T-cell (primary cell): ENCODE measurements around the gene RCAN3. TPM values are rescaled to one million over a fixed set of nuclear protein-coding genes. Genes with fewer than 3 reads are reported as not detected.

ENCODE experiments used
- ATAC-seq, 4 experiments: fragments of 200-7000 bp in 3 of 4; fragments of 150-1000 bp in 1 of 4; cut with Tn5 transposase; replicated peaks in 1 of 4; 1 replicate in 3 of 4; 2 replicates in 1 of 4; pipeline ENCODE4 v1.10.0; 2021; ENCODE audit warnings: moderate library complexity in 3 of 4, mild to moderate bottlenecking in 2 of 4, moderate number of reproducible peaks in 1 of 4
- CTCF ChIA-PET, 2 donors: fragments of 300-600 bp; sonication (Branson Sonifier 250); formaldehyde crosslinking; loops; one replicate each; lab custom pipeline; 2022; ENCODE audit warnings: antibody characterized with exemption in 2 of 2; lab: Charles Lee
- POLR2A ChIA-PET, 2 donors: fragments of 300-600 bp; sonication (Branson Sonifier 250); formaldehyde crosslinking; loops; one replicate each; lab custom pipeline; 2022; ENCODE audit warnings: antibody characterized with exemption in 2 of 2; lab: Charles Lee
- DNase-seq, 35 experiments: peaks; one replicate each; pipeline versions ENCODE4 v3.0.0 to v3.0.0-alpha.2; 2013 to 2023
- H3K27ac ChIP-seq: one replicate; pipeline ENCODE4 v1.5.1; 2013; ENCODE audit warnings: low read length
- H3K27me3 ChIP-seq, 2 experiments: replicated peaks in 1 of 2; 1 replicate in 1 of 2; 2 replicates in 1 of 2; pipeline versions ENCODE4 v1.6.1 to v1.7.0; 2013; ENCODE audit warnings: low read length in 1 of 2, mixed read lengths in 1 of 2; ENCODE audit not compliant: control insufficient read depth in 2 of 2, insufficient read depth in 2 of 2; ENCODE audit errors: extremely low read depth in 1 of 2
- H3K36me3 ChIP-seq, 2 donors: 1 replicate in 1 of 2; 2 replicates in 1 of 2; pipeline versions ENCODE4 v1.6.1 to v1.7.0; 2013; ENCODE audit warnings: low read length in 1 of 2; ENCODE audit not compliant: control insufficient read depth in 2 of 2, insufficient read depth in 1 of 2; ENCODE audit errors: extremely low read depth in 1 of 2
- H3K4me1 ChIP-seq, 2 experiments: 1 replicate in 1 of 2; 2 replicates in 1 of 2; pipeline versions ENCODE4 v1.6.1 to v1.7.0; 2013; ENCODE audit warnings: low read length in 2 of 2, mixed read lengths in 1 of 2; ENCODE audit not compliant: insufficient read depth in 2 of 2, control insufficient read depth in 1 of 2; ENCODE audit errors: extremely low read depth in 1 of 2
- H3K4me3 ChIP-seq, 2 donors: 1 replicate in 1 of 2; 2 replicates in 1 of 2; pipeline versions ENCODE4 v1.5.1 to v1.7.0; 2013; ENCODE audit warnings: mild to moderate bottlenecking in 2 of 2, low read length in 1 of 2, moderate library complexity in 1 of 2; ENCODE audit not compliant: control insufficient read depth in 1 of 2; ENCODE audit errors: extremely low read depth in 1 of 2
- H3K9me3 ChIP-seq: 2 replicates; pipeline ENCODE4 v1.7.0; 2013
- H3K27ac Mint-ChIP-seq, 2 donors: one replicate each; pipeline ENCODE4 v1.8.0; 2020 to 2021; ENCODE audit warnings: mild to moderate bottlenecking in 2 of 2, mixed read lengths in 2 of 2
- H3K27me3 Mint-ChIP-seq, 2 donors: one replicate each; pipeline ENCODE4 v1.8.0; 2021 to 2022; ENCODE audit warnings: mixed read lengths in 2 of 2
- H3K36me3 Mint-ChIP-seq: one replicate; pipeline ENCODE4 v1.8.0; 2021; ENCODE audit warnings: mixed read lengths
- H3K4me1 Mint-ChIP-seq, 3 donors: one replicate each; pipeline ENCODE4 v1.8.0; 2020 to 2022; ENCODE audit warnings: mixed read lengths in 3 of 3, mild to moderate bottlenecking in 1 of 3
- H3K4me3 Mint-ChIP-seq, 3 donors: one replicate each; pipeline ENCODE4 v1.8.0; 2020 to 2022; ENCODE audit warnings: mild to moderate bottlenecking in 3 of 3, mixed read lengths in 3 of 3, moderate library complexity in 3 of 3
- H3K9me3 Mint-ChIP-seq, 3 donors: one replicate each; pipeline ENCODE4 v1.8.0; 2020 to 2022; ENCODE audit warnings: mixed read lengths in 3 of 3
- WGBS: methylation state at CpG from one replicate; pipeline ENCODE4 v1.1.5; 2013; ENCODE audit warnings: missing lambda C conversion rate; ENCODE audit not compliant: insufficient coverage; 5-methylcytosine and 5-hydroxymethylcytosine counted together
- total RNA-seq, 35 experiments: library from RNA in 6 of 35; stranded (reverse) in 6 of 35; fragments of 120-200 nt in 1 of 35; gene quantifications; one replicate each; pipeline versions ENCODE4 v1.2.1 to v1.2.4 and lab custom pipeline; 2013 to 2026

The RCAN3 gene
- total RNA-seq, 5 donors from 2014 or later (not counting 1 experiment from before 2014, with no cell fraction given), result 149 to 202 (median 186) TPM

GRCh38 chr1:24589200-24589599 lies 86.6 kb downstream of the RCAN3 start:
- H3K4me1 Mint-ChIP-seq, result peaks cover 6 to 9% (median 8%) of the 10 kb centered on the region in 3 donors
- Histone ChIP-seq H3K36me3 (no peaks in the 10 kb centered on the region), H3K27me3 (peaks cover 0 to 11% of the 10 kb centered on the region in 2 experiments), H3K27ac (no peak overlapping the region), H3K4me1 (no peaks in the 10 kb centered on the region), H3K9me3 (no peaks in the 10 kb centered on the region), H3K4me3 (no peak overlapping the region)
- H3K4me3 Mint-ChIP-seq, result no peak overlapping the region
- CTCF ChIA-PET, result no interaction called here
- 69% methylated on average over 3 of the region's 3 CpGs for WGBS
- H3K36me3 Mint-ChIP-seq, result no peaks in the 10 kb centered on the region
- no peak overlapping the region for H3K27ac Mint-ChIP-seq
- DNase-seq (no peak), ATAC-seq (no peak)
- H3K9me3 Mint-ChIP-seq, result no peaks in the 10 kb centered on the region
- H3K27me3 Mint-ChIP-seq, result peaks cover 0 to 7% of the 10 kb centered on the region in 2 donors
- POLR2A ChIA-PET, result no interaction called here

Other genes starting within 250 kb of the RCAN3 start
- not detected for gene GRHL3, start 183.5 kb upstream of the RCAN3 start, total RNA-seq
- 1 to 10 TPM; 3.4 to 5.6 (median 5.4) TPM for gene STPG1, start 89.1 kb upstream of the RCAN3 start, total RNA-seq
- 10 to 100 TPM; 49.0 to 71.4 (median 59.7) TPM for gene NIPAL3, start 87.0 kb upstream of the RCAN3 start, total RNA-seq
- under 1 TPM in 4 of 5 donors, not detected in 1; 0.13 to 0.23 (median 0.19) TPM for gene NCMAP, start 53.3 kb downstream of the RCAN3 start, total RNA-seq
- 100 to 1,000 TPM; 158 to 303 (median 181) TPM for gene SRRM1, start 140.5 kb downstream of the RCAN3 start, total RNA-seq
- gene CLIC4, start 242.6 kb downstream of the RCAN3 start, total RNA-seq, result 1 to 10 TPM in 4 of 5 donors, under 1 TPM in 1; 0.75 to 9.1 (median 5.5) TPM